GM19438 (cell line): Measurements from ENCODE around the gene FPGS.
"Not testable (repeated sequence)": the region's sequence is repeated elsewhere in the genome, so short reads cannot be mapped to it uniquely, and the experiment has no call there.

Experiments used
- ATAC-seq: cut with Tn5 transposase; IDR thresholded peaks from one replicate; pipeline ENCODE4 v1.9.1; 2021; ENCODE audit warnings: low read depth; ENCODE audit not compliant: unreplicated experiment

The FPGS gene

GRCh38 chr9:127832248-127832647 lies 29.6 kb downstream of the FPGS start:
- no peak for ATAC-seq

GRCh38 chr9:127833555-127833954 lies 30.9 kb downstream of the FPGS start:
- ATAC-seq = no peak

- ATAC-seq = no peak
These were observed 33.4 kb downstream of the FPGS start for GRCh38 chr9:127835991-127836516.

GRCh38 chr9:127836561-127836960 lies 33.9 kb downstream of the FPGS start:
- ATAC-seq = not testable (repeated sequence)

GRCh38 chr9:127837346-127837745 lies 34.7 kb downstream of the FPGS start:
- ATAC-seq = no peak

GRCh38 chr9:127838375-127839078 lies 35.8 kb downstream of the FPGS start:
- ATAC-seq = no peak

- ATAC-seq = no peak
These were observed 38.6 kb downstream of the FPGS start for GRCh38 chr9:127841087-127841835.

- ATAC-seq = no peak
These were observed 42.2 kb downstream of the FPGS start for GRCh38 chr9:127844821-127845359.

- ATAC-seq = not testable (repeated sequence)
These were observed 42.9 kb downstream of the FPGS start for GRCh38 chr9:127845619-127846018.

- ATAC-seq = no peak
These were observed 43.9 kb downstream of the FPGS start for GRCh38 chr9:127846443-127847177.

- ATAC-seq = no peak
These were observed 44.5 kb downstream of the FPGS start for GRCh38 chr9:127847178-127847510.

GRCh38 chr9:127847833-127848755 lies 45.4 kb downstream of the FPGS start:
- no peak for ATAC-seq

- no peak for ATAC-seq
These were observed 46.2 kb downstream of the FPGS start for GRCh38 chr9:127848756-127849504.

GRCh38 chr9:127850286-127850830 lies 47.7 kb downstream of the FPGS start:
- no peak for ATAC-seq

GRCh38 chr9:127852829-127853228 lies 50.1 kb downstream of the FPGS start:
- no peak for ATAC-seq

GRCh38 chr9:127853312-127854183 lies 50.9 kb downstream of the FPGS start:
- ATAC-seq = no peak

- ATAC-seq = no peak
These were observed 51.6 kb downstream of the FPGS start, which contains the start of gene ENG for GRCh38 chr9:127854184-127854806. ENG (minus strand) TSS chr9:127854658; CDS start chr9:127854355, 303 bp downstream.
